Gastroesophageal sphincter (tissue), 2 donors: ENCODE data around the gene CSMD2.

Experiments used
- POLR2A ChIP-seq, 2 donors: fragments of 450-650 bp; IDR thresholded peaks; one replicate each; pipeline ENCODE4 v1.6.1; 2017; ENCODE audit warnings: antibody characterized with exemption in 2 of 2, mild to moderate bottlenecking in 2 of 2, moderate library complexity in 1 of 2
- POLR2AphosphoS5 ChIP-seq: sonication (generic); formaldehyde crosslinking; IDR thresholded peaks from one replicate; pipeline ENCODE4 v1.6.1; 2017; ENCODE audit warnings: antibody characterized with exemption

GRCh38 chr1:33966346-33967141 lies 198.5 kb downstream of the CSMD2 start:
- TF ChIP-seq POLR2A (IDR thresholded peaks at IDR 0.05) (no peak), POLR2AphosphoS5 (peak; percentile 54)
